Heart left ventricle (tissue), 16 donors: ENCODE measurements around the gene ARHGAP24. TPM values are rescaled to one million over a fixed set of nuclear protein-coding genes. Genes with fewer than 3 reads are reported as not detected.
"Not testable (repeated sequence)": the region's sequence is repeated elsewhere in the genome, so short reads cannot be mapped to it uniquely, and the experiment has no call there.

Experiments used
- ATAC-seq, 4 donors: fragments of 200-7000 bp; cut with Tn5 transposase; one replicate each; pipeline ENCODE4 v1.9.1; 2020 to 2022; ENCODE audit warnings: moderate library complexity in 4 of 4, mild to moderate bottlenecking in 3 of 4, moderate number of reproducible peaks in 1 of 4
- DNase-seq, 5 donors: peaks; one replicate each; pipeline ENCODE4 v3.0.0-alpha.2; 2020
- H3K27ac ChIP-seq, 12 donors: fragments of 200-600 bp; sonication (generic) in 4 of 12; one replicate each; pipeline versions ENCODE4 v1.5.0 to v1.8.0; 2016 to 2022; ENCODE audit warnings: mild to moderate bottlenecking in 2 of 12
- H3K27me3 ChIP-seq, 9 donors: fragments of 200-600 bp; sonication (generic) in 2 of 9; one replicate each; pipeline versions ENCODE4 v1.5.1 to v1.8.0; 2016 to 2022; ENCODE audit warnings: mild to moderate bottlenecking in 3 of 9
- H3K36me3 ChIP-seq, 9 donors: fragments of 200-600 bp; sonication (generic) in 2 of 9; one replicate each; pipeline versions ENCODE4 v1.5.0 to v1.8.0; 2018 to 2022; ENCODE audit warnings: mild to moderate bottlenecking in 2 of 9
- H3K4me1 ChIP-seq, 12 donors: fragments of 200-600 bp; sonication (generic) in 4 of 12; one replicate each; pipeline versions ENCODE4 v1.5.0 to v1.8.0; 2016 to 2022; ENCODE audit warnings: mild to moderate bottlenecking in 3 of 12
- H3K4me3 ChIP-seq, 12 donors: fragments of 200-600 bp; sonication (generic) in 4 of 12; one replicate each; pipeline versions ENCODE4 v1.5.0 to v1.8.0; 2017 to 2022; ENCODE audit warnings: mild to moderate bottlenecking in 9 of 12, moderate library complexity in 4 of 12
- H3K9me3 ChIP-seq, 12 donors: fragments of 200-600 bp; sonication (generic) in 4 of 12; one replicate each; pipeline versions ENCODE4 v1.5.0 to v1.8.0; 2016 to 2022; ENCODE audit warnings: mild to moderate bottlenecking in 1 of 12
- CTCF ChIP-seq, 12 donors: fragments of 200-600 bp; sonication (generic) in 4 of 12; IDR thresholded peaks; one replicate each; pipeline versions ENCODE4 v1.5.0 to v1.8.0; 2018 to 2022; ENCODE audit warnings: antibody characterized with exemption in 12 of 12, mild to moderate bottlenecking in 5 of 12
- POLR2A ChIP-seq, 2 donors: fragments of 450-650 bp; IDR thresholded peaks; one replicate each; pipeline ENCODE4 v1.6.1; 2017; ENCODE audit warnings: antibody characterized with exemption in 2 of 2, mild to moderate bottlenecking in 2 of 2, moderate library complexity in 2 of 2
- WGBS, 4 donors: extraction: QIAGEN DNeasy Blood & Tissue Kit in 2 of 4; methylation state at CpG; one replicate each; pipeline versions ENCODE4 v1.1.5 to v1.1.7; 2013 to 2018; 5-methylcytosine and 5-hydroxymethylcytosine counted together
- intact Hi-C, 10 donors: fragments of 100-400 bp; cut with DNase I; formaldehyde crosslinking; loops; one replicate each; pipeline versions ENCODE4 v1.11.1 to v1.14.2; 2022
- polyA plus RNA-seq, 2 donors: library from polyadenylated mRNA; stranded (reverse); fragments of 200-250 nt; gene quantifications; one replicate each; pipeline ENCODE4 v1.2.3, GENCODE V29; 2013
- total RNA-seq, 9 donors: library from RNA; depleted of rRNA in 2 of 9; stranded (reverse); fragments of >200 nt in 2 of 9; fragmentation: NEBNext Ultra II Directional in 3 of 9; extraction: Animal tissue kit (Norgen Biotek cat#: 25700) in 3 of 9; gene quantifications; one replicate each; pipeline versions ENCODE4 v1.1.0 to v1.2.4, GENCODE V29; 2016 to 2023
- donor health status: ischemic (EF 13 %, LVEDD 7.1; RV severe dilation, severe dysfunction).
- donor health status: healthy with polysubstance abuse.
- donor health status: DM: no; HTN: yes; CAD: no.
- donor health status: DM: no; HTN: no; CAD: no.
- donor health status: ischemic (EF 25% LVEDD 6.9; RV normal size, moderate dysfunction).
- donor health status: ischemic (EF 25% LVEDD 5.7; RV mildly dilated, moderate dysfunction).
- donor health status: healthy.
- donor health status: DM: yes; HTN: yes; CAD: no.
- donor health status: ischemic (EF 35%, LVEDD 5.7; RV mildly dilated, moderate dysfunction).
- donor health status: nonischemic (EF 11% LVEDD 7.7; RV severe dilation, severe dysfunction).
- donor health status: DM: yes; HTN: yes; CAD: no.
- donor health status: PGD.
- donor health status: ischemic (EF 29% LVEDD 5.4; RV normal size, mild dysfunction).
- donor health status: nonischemic (EF 23%, LVEDD 6.1; RV moderate dilation, normal function).

Gene ARHGAP24
- total and polyA plus RNA-seq, 11 donors: 4.5 to 36.9 (median 18.9) TPM

GRCh38 chr4:85818700-85819099, 343.8 kb downstream of the ARHGAP24 start:
- WGBS, 4 donors: 74 to 82% (median 77%) methylated on average over 3 of the region's 3 CpGs

GRCh38 chr4:85820101-85820500, 345.2 kb downstream of the ARHGAP24 start:
- not testable (repeated sequence) for ATAC-seq, H3K36me3 ChIP-seq, H3K27me3 ChIP-seq, H3K9me3 ChIP-seq, H3K4me3 ChIP-seq, H3K27ac ChIP-seq, DNase-seq
- intact Hi-C loops: loop anchor here in 3 of 10 donors (10.0 kb wide), 1 partner anchor 145 kb away; no protein-coding TSS in a partner anchor
- H3K4me1 ChIP-seq: peaks cover 0 to 40% (median 19%) of the 10 kb centered on the region in 12 donors

More at GRCh38 chr4:85818700-85819099, 343.8 kb downstream of the ARHGAP24 start:
- Histone ChIP-seq H3K4me3 (no peak overlapping the region), H3K4me1 (peaks cover 0 to 26% (median 11%) of the 10 kb centered on the region in 12 donors), H3K27me3 (no peaks in the 10 kb centered on the region), H3K9me3 (peaks cover 0 to 6% (median 0%) of the 10 kb centered on the region in 12 donors), H3K36me3 (no peaks in the 10 kb centered on the region), H3K27ac (no peak overlapping the region)
- no peak for ATAC-seq
- intact Hi-C loops: no loop called here
- DNase-seq: no peak
- TF ChIP-seq POLR2A (IDR thresholded peaks at IDR 0.05) (no peak), CTCF (IDR thresholded peaks at IDR 0.05) (no peak)

GRCh38 chr4:85821688-85822455, 346.9 kb downstream of the ARHGAP24 start:
- DNase-seq: no peak
- 94 to 97% (median 95%) methylated on average over 2 of the region's 2 CpGs for WGBS, 4 donors
- H3K27ac ChIP-seq: no peak overlapping the region
- H3K27me3 ChIP-seq: no peaks in the 10 kb centered on the region
- intact Hi-C loops: loop anchor here in 3 of 10 donors (10.0 kb wide), 1 partner anchor 143 kb away; no protein-coding TSS in a partner anchor
- H3K36me3 ChIP-seq: no peaks in the 10 kb centered on the region
- no peak overlapping the region for H3K4me3 ChIP-seq
- peaks cover 0 to 6% (median 0%) of the 10 kb centered on the region in 12 donors for H3K9me3 ChIP-seq
- peaks cover 0 to 58% (median 35%) of the 10 kb centered on the region in 12 donors for H3K4me1 ChIP-seq
- TF ChIP-seq POLR2A (IDR thresholded peaks at IDR 0.05): no peak
- no peak for ATAC-seq

GRCh38 chr4:85823295-85823694, 348.3 kb downstream of the ARHGAP24 start:
- WGBS, 4 donors: 0 to 24% (median 12%) methylated on average over 1 of the region's 1 CpG
- DNase-seq (peak in 2 of 5 donors; percentile 48 to 54), ATAC-seq (peak; percentile 44 to 75 (median 65))
- no peak for TF ChIP-seq CTCF (IDR thresholded peaks at IDR 0.05)
- no peak for TF ChIP-seq POLR2A (IDR thresholded peaks at IDR 0.05)
- peaks cover 0 to 6% (median 0%) of the 10 kb centered on the region in 12 donors for H3K9me3 ChIP-seq
- H3K36me3 ChIP-seq: no peaks in the 10 kb centered on the region
- peaks cover 0 to 61% (median 37%) of the 10 kb centered on the region in 12 donors for H3K4me1 ChIP-seq
- intact Hi-C loops: loop anchor here in 3 of 10 donors (10.0 kb wide), 1 partner anchor 142 kb away; no protein-coding TSS in a partner anchor
- no peaks in the 10 kb centered on the region for H3K27me3 ChIP-seq
- H3K4me3 ChIP-seq: no peak overlapping the region
- H3K27ac ChIP-seq: peak overlapping the region in 8 of 12 donors; percentile 2 to 63 (median 32)
